ENCODE data around the gene CAMSAP1. TPM values are rescaled to one million over a fixed set of nuclear protein-coding genes. Genes with fewer than 3 reads are reported as not detected.

CAMSAP1 gene
- total RNA-seq, 2 donors from 2014 or later = 37.8 to 46.2 TPM

- no peaks in the 10 kb centered on the region for H3K36me3 Mint-ChIP-seq (ENCODE audit: low read depth)
- H3K4me3 Mint-ChIP-seq = no peak overlapping the region
- H3K9me3 Mint-ChIP-seq = no peaks in the 10 kb centered on the region
- H3K27me3 Mint-ChIP-seq = no peaks in the 10 kb centered on the region
- H3K27ac Mint-ChIP-seq = no peak overlapping the region
- ATAC-seq (replicated peaks) = no peak
- H3K4me1 Mint-ChIP-seq = no peaks in the 10 kb centered on the region
Observed at GRCh38 chr9:135759676-135760300, 147.6 kb downstream of the CAMSAP1 start.

DNA sequence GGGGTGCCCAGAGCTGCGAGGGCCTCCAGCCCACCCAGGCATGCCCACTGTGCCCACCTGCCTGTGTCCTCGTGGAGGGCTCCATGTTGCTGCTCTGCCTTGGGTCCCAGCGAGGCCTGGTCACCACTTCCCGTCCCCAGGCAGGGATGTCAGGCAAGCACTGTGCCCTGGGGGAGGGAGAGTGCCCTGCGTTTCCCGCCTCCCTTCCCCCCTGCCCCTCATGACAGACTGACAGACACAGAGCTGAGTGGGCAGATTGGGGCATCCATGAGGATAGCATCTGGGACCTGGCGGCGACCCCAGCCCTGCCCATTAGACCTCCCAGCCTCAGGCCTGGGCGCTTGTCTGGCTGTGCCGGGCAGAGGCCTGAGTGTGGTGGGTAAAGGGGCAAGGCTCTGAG lies 148.5 kb downstream of the CAMSAP1 start:
- Mint-ChIP-seq H3K27ac (no peak overlapping the region), H3K27me3 (no peaks in the 10 kb centered on the region), H3K4me1 (no peaks in the 10 kb centered on the region), H3K4me3 (no peak overlapping the region), H3K36me3 (ENCODE audit: low read depth) (no peaks in the 10 kb centered on the region), H3K9me3 (no peaks in the 10 kb centered on the region)
- ATAC-seq (replicated peaks) = no peak

Other genes starting within 250 kb of the CAMSAP1 start
- not detected for gene LCN9, start 244.2 kb downstream of the CAMSAP1 start, total RNA-seq
- gene SOHLH1, start 208.1 kb downstream of the CAMSAP1 start, total RNA-seq = not detected
- gene KCNT1, start 205.4 kb downstream of the CAMSAP1 start, total RNA-seq = not detected
- 10 to 100 TPM; 37.8 to 39.8 TPM for gene UBAC1, start 53.8 kb upstream of the CAMSAP1 start, total RNA-seq
- gene NACC2, start 187.7 kb upstream of the CAMSAP1 start, total RNA-seq = 1 to 10 TPM; 7.8 to 9.7 TPM
- 10 to 100 TPM; 28.2 to 37.7 TPM for gene TMEM250, start 211.3 kb upstream of the CAMSAP1 start, total RNA-seq

Data from activated T-helper 17 cell treated with anti-CD3 and anti-CD28 coated beads, Interleukin-2, amount 50 U/mL, for 72 hours (primary cell).